ENCODE data around the gene PRKCA. TPM values are rescaled to one million over a fixed set of nuclear protein-coding genes. Genes with fewer than 3 reads are reported as not detected.

PRKCA gene
- total and polyA plus RNA-seq, 2 donors (not counting 3 experiments of a cell fraction or from before 2014, with no cell fraction given) = 7.5 to 34.2 TPM

DNA sequence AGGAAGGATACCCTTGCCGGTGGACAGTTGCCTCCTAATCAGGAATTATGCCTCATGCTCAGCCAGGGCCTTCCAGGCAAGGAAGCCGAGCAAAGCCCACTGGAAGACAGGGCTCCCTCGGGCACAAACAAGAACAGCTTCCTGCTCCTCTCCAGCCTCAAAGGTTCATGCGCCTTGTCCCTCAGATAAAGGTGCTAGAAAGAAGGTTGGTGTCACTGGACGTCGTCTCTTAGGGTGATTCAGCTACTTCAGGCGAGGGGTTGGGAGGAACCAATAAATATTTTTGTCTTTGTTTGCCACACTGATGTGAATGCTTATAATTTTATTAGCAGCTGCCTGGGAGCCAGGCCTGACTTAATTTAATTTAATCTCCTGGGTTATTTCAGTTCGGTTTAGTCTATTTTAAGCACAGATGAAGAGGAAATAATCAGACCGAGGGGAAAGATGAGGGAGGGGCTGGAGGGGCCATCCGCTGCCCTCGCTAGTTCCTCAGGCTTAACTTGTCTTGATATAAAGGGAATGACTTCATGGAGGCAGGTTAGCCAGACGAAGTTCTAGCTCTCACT, 360.7 kb downstream of the PRKCA start:
- H3K9me1 ChIP-seq (replicated peaks; ENCODE audit: control insufficient read depth, extremely low read depth, insufficient read depth, low read length) = no peaks in the 10 kb centered on the region
- H3K4me2 ChIP-seq (ENCODE audit: insufficient read depth, low read length) = no peak overlapping the region
- H3K79me2 ChIP-seq (ENCODE audit: control insufficient read depth, insufficient read depth, low read length) = no peaks in the 10 kb centered on the region
- no TSS peak for BruUV-seq (replicated peaks)
- CTCF ChIA-PET = interaction anchor here (2.1 kb wide), 1 partner anchor 11 kb away, joined by 7 read pairs; no protein-coding TSS in a partner anchor
- intact Hi-C loops (cut with micrococcal nuclease) (no loop called here), dilution Hi-C loops (cut with MboI; ENCODE audit: extremely low pct_ligation_motif_present, low sequenced_read_pairs) (no loop called here)
- H3K4me1 ChIP-seq (ENCODE audit: control insufficient read depth, extremely low read depth, insufficient read depth, low read length) = peaks cover 13% of the 10 kb centered on the region
- H4K20me1 ChIP-seq (replicated peaks; ENCODE audit: control insufficient read depth, extremely low read depth, insufficient read depth, low read length) = no peaks in the 10 kb centered on the region
- POLR2A ChIA-PET = no interaction called here
- no peaks in the 10 kb centered on the region for H3K36me3 ChIP-seq (ENCODE audit: control insufficient read depth in 2 of 2, extremely low read depth in 1 of 2, insufficient read depth in 2 of 2, low read length in 2 of 2)
- no peak overlapping the region for H3K9ac ChIP-seq (replicated peaks; ENCODE audit: extremely low read depth, insufficient read depth, low read length)
- FAIRE-seq = no peak
- no peaks in the 10 kb centered on the region for H3K27me3 ChIP-seq (ENCODE audit: control insufficient read depth in 2 of 2, insufficient read depth in 2 of 2, low read length in 2 of 2)
- H3K27ac ChIP-seq (ENCODE audit: insufficient read depth, low read depth, low read length) = no peak overlapping the region
- DNase-seq (ENCODE audit: low read depth, low spot score) = no peak
- TF ChIP-seq, protein P1, sequence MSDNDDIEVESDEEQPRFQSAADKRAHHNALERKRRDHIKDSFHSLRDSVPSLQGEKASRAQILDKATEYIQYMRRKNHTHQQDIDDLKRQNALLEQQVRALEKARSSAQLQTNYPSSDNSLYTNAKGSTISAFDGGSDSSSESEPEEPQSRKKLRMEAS (IDR thresholded peaks at IDR 0.05; ENCODE audit: insufficient read depth, insufficient read length) = no peak
- TF ChIP-seq, protein P2, sequence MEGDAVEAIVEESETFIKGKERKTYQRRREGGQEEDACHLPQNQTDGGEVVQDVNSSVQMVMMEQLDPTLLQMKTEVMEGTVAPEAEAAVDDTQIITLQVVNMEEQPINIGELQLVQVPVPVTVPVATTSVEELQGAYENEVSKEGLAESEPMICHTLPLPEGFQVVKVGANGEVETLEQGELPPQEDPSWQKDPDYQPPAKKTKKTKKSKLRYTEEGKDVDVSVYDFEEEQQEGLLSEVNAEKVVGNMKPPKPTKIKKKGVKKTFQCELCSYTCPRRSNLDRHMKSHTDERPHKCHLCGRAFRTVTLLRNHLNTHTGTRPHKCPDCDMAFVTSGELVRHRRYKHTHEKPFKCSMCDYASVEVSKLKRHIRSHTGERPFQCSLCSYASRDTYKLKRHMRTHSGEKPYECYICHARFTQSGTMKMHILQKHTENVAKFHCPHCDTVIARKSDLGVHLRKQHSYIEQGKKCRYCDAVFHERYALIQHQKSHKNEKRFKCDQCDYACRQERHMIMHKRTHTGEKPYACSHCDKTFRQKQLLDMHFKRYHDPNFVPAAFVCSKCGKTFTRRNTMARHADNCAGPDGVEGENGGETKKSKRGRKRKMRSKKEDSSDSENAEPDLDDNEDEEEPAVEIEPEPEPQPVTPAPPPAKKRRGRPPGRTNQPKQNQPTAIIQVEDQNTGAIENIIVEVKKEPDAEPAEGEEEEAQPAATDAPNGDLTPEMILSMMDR (IDR thresholded peaks at IDR 0.05; ENCODE audit: extremely low read depth in 1 of 2, insufficient read depth in 1 of 2, low read depth in 1 of 2, low read length in 2 of 2) = no peak
- no peak for TF ChIP-seq GATA2 (IDR thresholded peaks at IDR 0.05; ENCODE audit: insufficient read depth, insufficient read length, low read depth, low read length)
- no peak for TF ChIP-seq POLR2AphosphoS5 (IDR thresholded peaks at IDR 0.05; ENCODE audit: insufficient read depth, low read depth, low read length)
- TF ChIP-seq JUN (IDR thresholded peaks at IDR 0.05; ENCODE audit: borderline replicate concordance, insufficient read depth, insufficient read length, low read depth) = no peak
- TF ChIP-seq MYC (IDR thresholded peaks at IDR 0.05; ENCODE audit: low read depth, low read length) = no peak
- TF ChIP-seq FOS (IDR thresholded peaks at IDR 0.05; ENCODE audit: borderline replicate concordance, insufficient read depth, low read length) = no peak
- no peak for TF ChIP-seq POLR2A (IDR thresholded peaks at IDR 0.05; ENCODE audit: low read depth, low read length)
- TF ChIP-seq EZH2 (IDR thresholded peaks at IDR 0.05; ENCODE audit: borderline replicate concordance, low read depth, low read length, severe bottlenecking) = no peak
- H2AFZ ChIP-seq (ENCODE audit: low read depth, low read length) = no peak overlapping the region
- no peak overlapping the region for H3K4me3 ChIP-seq (replicated peaks in 1 of 3; ENCODE audit: insufficient read depth in 1 of 3, low read depth in 1 of 3, low read length in 3 of 3)
- no peaks in the 10 kb centered on the region for H3K9me3 ChIP-seq (replicated peaks; ENCODE audit: control insufficient read depth, insufficient read depth, low read length)

Measured in endothelial cell of umbilical vein (primary cell).